PFSK-1 (cell line): ENCODE data around the gene ABHD18.

ENCODE experiments used
- FOXP2 ChIP-seq: optimal IDR thresholded peaks from 2 replicates; pipeline ENCODE3; 2011; ENCODE audit warnings: borderline replicate concordance, control low read depth, inconsistent platforms; ENCODE audit not compliant: insufficient read depth; ENCODE audit errors: extremely low read length, extremely low read depth
- POLR2AphosphoS5 ChIP-seq: IDR thresholded peaks from 2 replicates; pipeline ENCODE4 v1.6.1; 2012; ENCODE audit warnings: low read depth, mild to moderate bottlenecking, control low read depth, low read length, moderate library complexity
- REST ChIP-seq, 2 experiments: IDR thresholded peaks; 2 replicates each; pipeline versions ENCODE4 v1.6.1 to v1.8.0; 2011 to 2012; ENCODE audit warnings: low read depth in 2 of 2, low read length in 2 of 2, control low read depth in 1 of 2, inconsistent platforms in 1 of 2, mild to moderate bottlenecking in 1 of 2, moderate library complexity in 1 of 2; ENCODE audit not compliant: insufficient read depth in 1 of 2
- SIN3A ChIP-seq: IDR thresholded peaks from 2 replicates; pipeline ENCODE4 v1.6.1; 2012; ENCODE audit warnings: mild to moderate bottlenecking, low read length, moderate library complexity, borderline replicate concordance; ENCODE audit not compliant: insufficient read depth
- TAF1 ChIP-seq: IDR thresholded peaks from 2 replicates; pipeline ENCODE4 v1.6.1; 2012; ENCODE audit warnings: low read length, control low read depth, borderline replicate concordance; ENCODE audit not compliant: insufficient read depth

Gene ABHD18

GRCh38 chr4:128039568-128039967 lies 74.4 kb downstream of the ABHD18 start:
- no peak for TF ChIP-seq FOXP2
- no peak for TF ChIP-seq TAF1
- no peak for TF ChIP-seq SIN3A
- no peak for TF ChIP-seq REST (IDR thresholded peaks at IDR 0.05; ENCODE audit: insufficient read depth in 1 of 2, low read depth in 2 of 2, low read length in 2 of 2)
- TF ChIP-seq POLR2AphosphoS5: no peak

- TF ChIP-seq FOXP2: no peak
- no peak for TF ChIP-seq REST (IDR thresholded peaks at IDR 0.05; ENCODE audit: insufficient read depth in 1 of 2, low read depth in 2 of 2, low read length in 2 of 2)
- no peak for TF ChIP-seq SIN3A
- TF ChIP-seq POLR2AphosphoS5: no peak
- TF ChIP-seq TAF1: no peak
These were observed 91.2 kb downstream of the ABHD18 start for GRCh38 chr4:128056396-128056795.

GRCh38 chr4:128060121-128060698 lies 95.0 kb downstream of the ABHD18 start:
- TF ChIP-seq POLR2AphosphoS5 (no peak), FOXP2 (no peak), REST (IDR thresholded peaks at IDR 0.05; ENCODE audit: insufficient read depth in 1 of 2, low read depth in 2 of 2, low read length in 2 of 2) (no peak), TAF1 (no peak), SIN3A (no peak)

- peak; percentile 83 for TF ChIP-seq TAF1
- TF ChIP-seq POLR2AphosphoS5: peak; percentile 77
- no peak for TF ChIP-seq SIN3A
- no peak for TF ChIP-seq FOXP2
- TF ChIP-seq REST (IDR thresholded peaks at IDR 0.05; ENCODE audit: insufficient read depth in 1 of 2, low read depth in 2 of 2, low read length in 2 of 2): peak in 1 of 2 experiments; percentile 36; a peak in 2 of 4 replicates
These were observed 95.7 kb downstream of the ABHD18 start, which contains the start of gene LARP1B for GRCh38 chr4:128060699-128061565. LARP1B (plus strand) TSS chr4:128061312; CDS start chr4:128074952, 13,640 bp downstream.
